RKO (cell line): Measurements from ENCODE around the gene LILRB3.
"Not testable (repeated sequence)": the region's sequence is repeated elsewhere in the genome, so short reads cannot be mapped to it uniquely, and the experiment has no call there.

Experiments used
- DNase-seq: peaks from one replicate; pipeline ENCODE4 v3.0.0-alpha.2; 2016; ENCODE audit warnings: low spot score

Gene LILRB3

GRCh38 chr19:54222474-54223276, at the start of gene LILRB3:
Gene LILRB3, minus strand, starts transcription at chr19:54223007. Its CDS starts 31 bp downstream, at chr19:54222976.
- DNase-seq: not testable (repeated sequence)

- not testable (repeated sequence) for DNase-seq
Observed at GRCh38 chr19:54272181-54272580, 49.4 kb upstream of the LILRB3 start.

- not testable (repeated sequence) for DNase-seq
Observed at GRCh38 chr19:54271587-54271986, 48.8 kb upstream of the LILRB3 start.

- DNase-seq: no peak
Observed at GRCh38 chr19:54271106-54271505, 48.3 kb upstream of the LILRB3 start.

GRCh38 chr19:54268936-54269335, 46.1 kb upstream of the LILRB3 start:
- DNase-seq: no peak

- DNase-seq: peak; percentile 69
Observed at GRCh38 chr19:54266133-54266532, 43.3 kb upstream of the LILRB3 start.

GRCh38 chr19:54262470-54262869, 39.7 kb upstream of the LILRB3 start:
- no peak for DNase-seq

GRCh38 chr19:54262066-54262465, 39.3 kb upstream of the LILRB3 start:
- DNase-seq: no peak

- DNase-seq: no peak
Observed at GRCh38 chr19:54257116-54257480, 34.3 kb upstream of the LILRB3 start, which contains the start of gene LILRB5. Gene LILRB5, minus strand, starts transcription at chr19:54257273. Its CDS starts 80 bp downstream, at chr19:54257193.

- DNase-seq: no peak
Observed at GRCh38 chr19:54256250-54257115, 33.7 kb upstream of the LILRB3 start.

GRCh38 chr19:54255105-54255775, 32.4 kb upstream of the LILRB3 start:
- DNase-seq: no peak

GRCh38 chr19:54254195-54254906, 31.5 kb upstream of the LILRB3 start:
- no peak for DNase-seq

GRCh38 chr19:54253331-54254194, 30.8 kb upstream of the LILRB3 start:
- no peak for DNase-seq

- DNase-seq: no peak
Observed at GRCh38 chr19:54252845-54253244, 30.0 kb upstream of the LILRB3 start.

GRCh38 chr19:54252243-54252642, 29.4 kb upstream of the LILRB3 start:
- DNase-seq: no peak

- DNase-seq: peak; percentile 50
Observed at GRCh38 chr19:54248016-54248601, 25.3 kb upstream of the LILRB3 start.

GRCh38 chr19:54247106-54247930, 24.5 kb upstream of the LILRB3 start:
- DNase-seq: no peak

- no peak for DNase-seq
Observed at GRCh38 chr19:54245936-54246335, 23.1 kb upstream of the LILRB3 start.

- not testable (repeated sequence) for DNase-seq
Observed at GRCh38 chr19:54243809-54244208, 21.0 kb upstream of the LILRB3 start.
